NK-92 treated with Interleukin-12 subunit alpha and Interleukin-12 subunit beta, amount 100 ng/mL, for 24 hours (cell line): ENCODE data around the gene RNU2-63P.
"Not testable (repeated sequence)": the region's sequence is repeated elsewhere in the genome, so short reads cannot be mapped to it uniquely, and the experiment has no call there.

Experiments used
- DNase-seq: peaks from one replicate; lab custom pipeline; 2025; lab: John Stamatoyannopoulos, UW

RNU2-63P gene

DNA sequence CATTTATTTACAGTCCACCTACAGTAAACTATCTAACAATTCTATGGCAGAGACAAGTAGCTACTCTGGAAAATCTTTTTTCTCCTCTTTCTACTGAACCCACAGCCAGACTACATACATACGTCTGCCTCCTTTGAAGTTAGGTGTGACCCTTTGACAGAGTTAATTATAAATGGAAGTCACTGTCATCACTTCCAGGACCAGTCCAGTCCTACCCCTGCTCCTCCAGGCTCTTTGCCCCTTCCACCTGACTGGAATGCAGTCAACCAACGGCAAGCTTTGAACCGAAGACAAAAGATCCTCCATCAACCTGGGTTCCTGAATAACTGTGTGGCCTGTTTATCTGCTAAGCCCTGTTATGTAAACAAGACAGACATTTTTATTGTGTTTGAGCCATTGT is 35.2 kb downstream of the RNU2-63P start:
- DNase-seq = not testable (repeated sequence)

DNA sequence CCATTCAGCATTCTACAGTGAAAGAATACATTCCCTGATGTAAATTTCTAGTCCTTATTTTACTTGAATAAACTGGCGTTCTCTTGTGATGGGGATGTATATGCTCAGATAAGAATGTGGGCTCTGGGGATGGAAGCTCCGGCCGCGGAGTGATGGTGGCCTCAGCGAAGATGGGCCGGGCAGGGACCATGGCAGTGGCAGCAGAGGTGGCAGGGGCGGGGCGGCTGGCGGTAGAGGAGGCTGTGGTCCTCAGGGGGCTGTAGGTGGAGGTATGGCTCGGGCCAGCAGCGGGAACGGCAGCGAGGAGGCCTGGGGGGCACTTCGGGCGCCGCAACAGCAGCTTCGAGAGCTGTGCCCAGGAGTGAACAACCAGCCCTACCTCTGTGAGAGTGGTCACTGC is 44.0 kb downstream of the RNU2-63P start:
- not testable (repeated sequence) for DNase-seq
